GM19324 (cell line): ENCODE data around the gene PADI3.

Source experiments
- ATAC-seq: cut with Tn5 transposase; IDR thresholded peaks from one replicate; pipeline ENCODE4 v1.9.1; 2021; ENCODE audit warnings: mild to moderate bottlenecking, moderate library complexity; ENCODE audit not compliant: unreplicated experiment, low FRiP score

Gene PADI3

GRCh38 chr1:17213782-17214148, 35.1 kb upstream of the PADI3 start:
- ATAC-seq: no peak

- ATAC-seq: no peak
These were observed 33.9 kb upstream of the PADI3 start for GRCh38 chr1:17214876-17215544.

- no peak for ATAC-seq
These were observed 33.4 kb upstream of the PADI3 start for GRCh38 chr1:17215545-17215890.

GRCh38 chr1:17216078-17216477, 32.8 kb upstream of the PADI3 start:
- no peak for ATAC-seq

- ATAC-seq: no peak
These were observed 31.3 kb upstream of the PADI3 start for GRCh38 chr1:17217607-17218006.

- ATAC-seq: no peak
These were observed 30.0 kb upstream of the PADI3 start for GRCh38 chr1:17218939-17219338.

- ATAC-seq: no peak
These were observed 28.6 kb upstream of the PADI3 start for GRCh38 chr1:17220287-17220686.

- no peak for ATAC-seq
These were observed 26.3 kb upstream of the PADI3 start for GRCh38 chr1:17222557-17222956.

- ATAC-seq: no peak
These were observed 24.5 kb upstream of the PADI3 start for GRCh38 chr1:17224434-17224833.

GRCh38 chr1:17225140-17225539, 23.8 kb upstream of the PADI3 start:
- no peak for ATAC-seq

GRCh38 chr1:17227358-17227915, 21.5 kb upstream of the PADI3 start:
- no peak for ATAC-seq

- ATAC-seq: no peak
These were observed 20.3 kb upstream of the PADI3 start for GRCh38 chr1:17228619-17229018.

GRCh38 chr1:17229379-17229778, 19.5 kb upstream of the PADI3 start:
- no peak for ATAC-seq

- ATAC-seq: no peak
These were observed 18.8 kb upstream of the PADI3 start for GRCh38 chr1:17230106-17230505.

- no peak for ATAC-seq
These were observed 18.1 kb upstream of the PADI3 start for GRCh38 chr1:17230671-17231310.

- ATAC-seq: no peak
These were observed 15.9 kb upstream of the PADI3 start for GRCh38 chr1:17232759-17233661.

GRCh38 chr1:17233675-17234320, 15.1 kb upstream of the PADI3 start:
- no peak for ATAC-seq

GRCh38 chr1:17234405-17234804, 14.5 kb upstream of the PADI3 start:
- ATAC-seq: no peak

GRCh38 chr1:17235135-17235885, 13.6 kb upstream of the PADI3 start:
- ATAC-seq: no peak
